Keratinocyte (primary cell): Measurements from ENCODE around the gene TINAG. TPM values are rescaled to one million over a fixed set of nuclear protein-coding genes. Genes with fewer than 3 reads are reported as not detected.

Source experiments
- DNase-seq: peaks from one replicate; pipeline ENCODE4 v3.0.0-alpha.2; 2011; ENCODE audit warnings: low read depth, missing footprints, low spot score
- FAIRE-seq: peaks from 2 replicates; lab custom pipeline; 2011; peaks lifted over from hg19 to GRCh38; lab: Jason Lieb, UNC
- H2AFZ ChIP-seq: 2 replicates; pipeline ENCODE4 v1.6.0; 2012; ENCODE audit warnings: low read length, control low read depth, inconsistent platforms; ENCODE audit not compliant: control insufficient read depth
- H3K27ac ChIP-seq: 2 replicates; pipeline ENCODE4 v1.5.1; 2011; ENCODE audit warnings: low read length; ENCODE audit not compliant: control insufficient read depth, insufficient read depth
- H3K27me3 ChIP-seq: 3 replicates; pipeline ENCODE4 v1.6.0; 2011; ENCODE audit warnings: low read length; ENCODE audit not compliant: control insufficient read depth, insufficient read depth; ENCODE audit errors: extremely low read depth
- H3K36me3 ChIP-seq, 2 experiments: 2 replicates in 1 of 2; 3 replicates in 1 of 2; pipeline ENCODE4 v1.5.1; 2011; ENCODE audit warnings: low read length in 2 of 2, mild to moderate bottlenecking in 1 of 2; ENCODE audit not compliant: control insufficient read depth in 2 of 2, insufficient read depth in 2 of 2; ENCODE audit errors: extremely low read depth in 1 of 2
- H3K4me1 ChIP-seq: 3 replicates; pipeline ENCODE4 v1.5.1; 2011; ENCODE audit warnings: low read length; ENCODE audit not compliant: control insufficient read depth, insufficient read depth; ENCODE audit errors: extremely low read depth
- H3K4me2 ChIP-seq: 3 replicates; pipeline ENCODE4 v1.6.0; 2011; ENCODE audit warnings: low read depth, low read length; ENCODE audit not compliant: control insufficient read depth, insufficient read depth; ENCODE audit errors: extremely low read depth
- H3K4me3 ChIP-seq, 3 experiments: fragments of 200-600 bp in 1 of 3; sonication (generic) in 1 of 3; 2 replicates in 2 of 3; 3 replicates in 1 of 3; pipeline ENCODE4 v1.5.1; 2011 to 2016; ENCODE audit warnings: low read length in 3 of 3, mild to moderate bottlenecking in 3 of 3, control low read depth in 2 of 3, inconsistent platforms in 1 of 3, low read depth in 1 of 3, mixed read lengths in 1 of 3, mixed run types in 1 of 3, moderate library complexity in 1 of 3; ENCODE audit not compliant: control insufficient read depth in 2 of 3, insufficient read depth in 2 of 3; ENCODE audit errors: extremely low read depth in 1 of 3
- H3K79me2 ChIP-seq: 2 replicates; pipeline ENCODE4 v1.6.0; 2012; ENCODE audit warnings: low read length; ENCODE audit not compliant: control insufficient read depth, insufficient read depth
- H3K9ac ChIP-seq: 3 replicates; pipeline ENCODE4 v1.6.0; 2011; ENCODE audit warnings: low read length; ENCODE audit not compliant: control insufficient read depth, insufficient read depth; ENCODE audit errors: extremely low read depth
- H3K9me1 ChIP-seq: 3 replicates; pipeline ENCODE4 v1.6.0; 2011; ENCODE audit warnings: low read length; ENCODE audit not compliant: control insufficient read depth, insufficient read depth; ENCODE audit errors: extremely low read depth
- H3K9me3 ChIP-seq: 2 replicates; pipeline ENCODE4 v1.5.1; 2012; ENCODE audit warnings: low read depth, low read length; ENCODE audit not compliant: control insufficient read depth
- H4K20me1 ChIP-seq: 3 replicates; pipeline ENCODE4 v1.6.0; 2011; ENCODE audit warnings: low read length; ENCODE audit not compliant: control insufficient read depth, insufficient read depth; ENCODE audit errors: extremely low read depth
- EZH2 ChIP-seq: IDR thresholded peaks from one replicate; pipeline ENCODE4 v1.6.1; 2012; ENCODE audit warnings: inconsistent platforms, mild to moderate bottlenecking, low read length, moderate library complexity
- dilution Hi-C: fragments of 300-500 bp; cut with MboI; formaldehyde crosslinking; loops from one replicate; pipeline ENCODE4 v1.7.0; 2020; ENCODE audit warnings: low sequenced_read_pairs; ENCODE audit not compliant: extremely low pct_ligation_motif_present
- polyA plus RNA-seq, 5 experiments: library from polyadenylated mRNA; depleted of rRNA in 3 of 5; stranded (reverse) in 3 of 5; stranded (forward) in 1 of 5; unstranded in 1 of 5; fragments of >200 nt; gene quantifications; 1 replicate in 1 of 5; 2 replicates in 3 of 5; 3 replicates in 1 of 5; pipeline versions ENCODE4 v1.2.1 to v1.2.3, GENCODE V29; 2011 to 2012; ENCODE audit warnings: missing spikeins in 2 of 5, low read depth in 1 of 5, low replicate concordance in 1 of 5
- TF ChIP-seq, protein P1 (sequence below), 3 experiments: IDR thresholded peaks in 1 of 3; conservative IDR thresholded peaks in 1 of 3; optimal IDR thresholded peaks in 1 of 3; 2 replicates in 2 of 3; 3 replicates in 1 of 3; pipeline versions ENCODE3 to v1.5.1; 2011; ENCODE audit warnings: low read length in 3 of 3, mild to moderate bottlenecking in 3 of 3, moderate library complexity in 2 of 3, control low read depth in 1 of 3, inconsistent platforms in 1 of 3; ENCODE audit not compliant: insufficient read depth in 2 of 3; ENCODE audit errors: extremely low read depth in 1 of 3

TINAG gene
- polyA plus RNA-seq, 1 donor (not counting 4 experiments of a cell fraction or from before 2014, with no cell fraction given): not detected

DNA sequence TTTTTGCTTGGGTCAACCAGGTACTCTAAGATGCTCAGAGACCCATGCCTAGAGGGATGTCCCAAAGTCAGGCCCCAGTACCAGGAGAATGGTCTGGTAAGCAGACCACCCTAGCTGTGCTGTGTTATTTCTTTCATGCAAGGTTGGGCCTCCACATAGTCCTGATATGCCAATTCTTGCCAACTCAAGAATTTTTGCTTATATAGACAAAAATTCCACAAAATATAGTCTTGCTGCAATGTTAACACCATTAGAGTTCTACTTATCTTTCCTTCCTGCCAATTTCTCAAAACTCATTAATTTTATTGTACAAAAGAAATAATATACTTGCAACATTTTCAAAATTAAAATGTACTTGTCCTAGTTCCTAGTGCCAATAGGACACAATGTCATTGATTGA is 33.9 kb upstream of the TINAG start:
- H3K4me3 ChIP-seq: no peak overlapping the region
- no peak overlapping the region for H3K27ac ChIP-seq
- H3K4me2 ChIP-seq: no peak overlapping the region
- no peaks in the 10 kb centered on the region for H3K36me3 ChIP-seq
- no peak overlapping the region for H3K9ac ChIP-seq
- no peaks in the 10 kb centered on the region for H3K9me1 ChIP-seq
- DNase-seq (no peak), FAIRE-seq (no peak)
- no peaks in the 10 kb centered on the region for H3K79me2 ChIP-seq
- dilution Hi-C loops: no loop called here
- H4K20me1 ChIP-seq: no peaks in the 10 kb centered on the region
- H3K4me1 ChIP-seq: no peaks in the 10 kb centered on the region
- no peak for TF ChIP-seq EZH2
- TF ChIP-seq, protein P1, sequence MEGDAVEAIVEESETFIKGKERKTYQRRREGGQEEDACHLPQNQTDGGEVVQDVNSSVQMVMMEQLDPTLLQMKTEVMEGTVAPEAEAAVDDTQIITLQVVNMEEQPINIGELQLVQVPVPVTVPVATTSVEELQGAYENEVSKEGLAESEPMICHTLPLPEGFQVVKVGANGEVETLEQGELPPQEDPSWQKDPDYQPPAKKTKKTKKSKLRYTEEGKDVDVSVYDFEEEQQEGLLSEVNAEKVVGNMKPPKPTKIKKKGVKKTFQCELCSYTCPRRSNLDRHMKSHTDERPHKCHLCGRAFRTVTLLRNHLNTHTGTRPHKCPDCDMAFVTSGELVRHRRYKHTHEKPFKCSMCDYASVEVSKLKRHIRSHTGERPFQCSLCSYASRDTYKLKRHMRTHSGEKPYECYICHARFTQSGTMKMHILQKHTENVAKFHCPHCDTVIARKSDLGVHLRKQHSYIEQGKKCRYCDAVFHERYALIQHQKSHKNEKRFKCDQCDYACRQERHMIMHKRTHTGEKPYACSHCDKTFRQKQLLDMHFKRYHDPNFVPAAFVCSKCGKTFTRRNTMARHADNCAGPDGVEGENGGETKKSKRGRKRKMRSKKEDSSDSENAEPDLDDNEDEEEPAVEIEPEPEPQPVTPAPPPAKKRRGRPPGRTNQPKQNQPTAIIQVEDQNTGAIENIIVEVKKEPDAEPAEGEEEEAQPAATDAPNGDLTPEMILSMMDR (optimal IDR thresholded peaks at IDR 0.05 in 1 of 3, IDR thresholded peaks at IDR 0.05 in 1 of 3, conservative IDR thresholded peaks at IDR 0.05 in 1 of 3; ENCODE audit: extremely low read depth in 1 of 3, insufficient read depth in 2 of 3, low read length in 3 of 3): no peak
- H3K9me3 ChIP-seq: no peaks in the 10 kb centered on the region
- no peaks in the 10 kb centered on the region for H3K27me3 ChIP-seq
- H2AFZ ChIP-seq: no peak overlapping the region

DNA sequence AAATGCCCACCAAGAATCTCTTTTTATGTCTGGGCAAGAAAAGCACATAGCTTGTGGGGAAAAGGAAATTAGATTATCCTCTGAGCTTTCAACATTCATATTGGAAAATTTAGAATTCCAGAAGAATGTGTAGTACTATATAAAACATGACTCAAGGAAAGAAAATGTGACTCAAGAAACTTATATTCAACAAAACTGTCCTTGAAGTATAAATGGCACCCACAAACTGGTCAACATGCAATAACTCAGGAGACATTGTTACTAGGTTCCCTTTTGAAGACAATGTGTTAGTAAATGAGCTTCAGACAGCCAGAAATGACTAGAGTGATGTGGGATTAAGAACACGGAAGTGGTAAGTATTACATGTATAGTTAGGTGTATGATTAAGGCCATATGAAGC is 26.1 kb upstream of the TINAG start:
- no peaks in the 10 kb centered on the region for H3K36me3 ChIP-seq
- no peaks in the 10 kb centered on the region for H3K79me2 ChIP-seq
- H3K4me3 ChIP-seq: no peak overlapping the region
- H3K27me3 ChIP-seq: no peaks in the 10 kb centered on the region
- H2AFZ ChIP-seq: no peak overlapping the region
- H3K9me1 ChIP-seq: no peaks in the 10 kb centered on the region
- no peak overlapping the region for H3K4me2 ChIP-seq
- FAIRE-seq (peak; percentile 79), DNase-seq (peak; percentile 41)
- no peaks in the 10 kb centered on the region for H3K9me3 ChIP-seq
- no peak overlapping the region for H3K27ac ChIP-seq
- TF ChIP-seq, protein P1 (optimal IDR thresholded peaks at IDR 0.05 in 1 of 3, IDR thresholded peaks at IDR 0.05 in 1 of 3, conservative IDR thresholded peaks at IDR 0.05 in 1 of 3; ENCODE audit: extremely low read depth in 1 of 3, insufficient read depth in 2 of 3, low read length in 3 of 3): no peak
- no peak for TF ChIP-seq EZH2
- H3K4me1 ChIP-seq: peaks cover 22% of the 10 kb centered on the region
- H4K20me1 ChIP-seq: no peaks in the 10 kb centered on the region
- dilution Hi-C loops: no loop called here
- no peak overlapping the region for H3K9ac ChIP-seq
